ENCODE data around the gene GPX2.

DNA sequence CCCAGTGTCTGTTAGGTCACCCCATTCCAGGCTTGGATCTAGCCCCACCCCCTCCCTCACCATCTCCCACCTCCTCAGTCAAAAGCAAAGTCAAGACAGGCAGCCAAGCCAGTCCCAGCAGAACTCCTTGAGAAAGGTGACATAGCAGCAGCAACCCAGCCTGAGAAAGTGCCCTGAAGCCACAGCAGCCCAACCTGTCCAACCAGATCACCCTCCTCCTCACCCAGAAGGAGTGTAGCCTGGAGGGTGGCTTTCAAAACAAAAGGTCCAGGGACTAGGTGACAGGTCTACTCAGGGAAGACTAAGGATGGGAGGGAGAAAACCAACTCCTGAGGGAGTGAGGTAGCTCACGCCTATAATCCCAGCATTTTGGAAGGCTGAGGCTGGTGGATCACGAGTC lies 24.4 kb upstream of the GPX2 start:
- TF ChIP-seq, protein P1, sequence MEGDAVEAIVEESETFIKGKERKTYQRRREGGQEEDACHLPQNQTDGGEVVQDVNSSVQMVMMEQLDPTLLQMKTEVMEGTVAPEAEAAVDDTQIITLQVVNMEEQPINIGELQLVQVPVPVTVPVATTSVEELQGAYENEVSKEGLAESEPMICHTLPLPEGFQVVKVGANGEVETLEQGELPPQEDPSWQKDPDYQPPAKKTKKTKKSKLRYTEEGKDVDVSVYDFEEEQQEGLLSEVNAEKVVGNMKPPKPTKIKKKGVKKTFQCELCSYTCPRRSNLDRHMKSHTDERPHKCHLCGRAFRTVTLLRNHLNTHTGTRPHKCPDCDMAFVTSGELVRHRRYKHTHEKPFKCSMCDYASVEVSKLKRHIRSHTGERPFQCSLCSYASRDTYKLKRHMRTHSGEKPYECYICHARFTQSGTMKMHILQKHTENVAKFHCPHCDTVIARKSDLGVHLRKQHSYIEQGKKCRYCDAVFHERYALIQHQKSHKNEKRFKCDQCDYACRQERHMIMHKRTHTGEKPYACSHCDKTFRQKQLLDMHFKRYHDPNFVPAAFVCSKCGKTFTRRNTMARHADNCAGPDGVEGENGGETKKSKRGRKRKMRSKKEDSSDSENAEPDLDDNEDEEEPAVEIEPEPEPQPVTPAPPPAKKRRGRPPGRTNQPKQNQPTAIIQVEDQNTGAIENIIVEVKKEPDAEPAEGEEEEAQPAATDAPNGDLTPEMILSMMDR (IDR thresholded peaks at IDR 0.05), result no peak
- TF ChIP-seq POLR2A (IDR thresholded peaks at IDR 0.05) (no peak), POLR2AphosphoS5 (IDR thresholded peaks at IDR 0.05; ENCODE audit: insufficient read depth in 1 of 2, low read depth in 1 of 2) (no peak)
